Measurements from ENCODE around the gene USP6NL.

The USP6NL gene

GRCh38 chr10:11593612-11594011, 17.8 kb downstream of the USP6NL start:
- DNase-seq (ENCODE audit: low spot score): no peak

GRCh38 chr10:11589738-11590137, 21.7 kb downstream of the USP6NL start:
- DNase-seq (ENCODE audit: low spot score): no peak

- DNase-seq (ENCODE audit: low spot score): no peak
Observed at GRCh38 chr10:11588873-11589574, 22.4 kb downstream of the USP6NL start.

GRCh38 chr10:11587722-11588259, 23.7 kb downstream of the USP6NL start:
- DNase-seq (ENCODE audit: low spot score): no peak

GRCh38 chr10:11586170-11586569, 25.3 kb downstream of the USP6NL start:
- DNase-seq (ENCODE audit: low spot score): no peak

GRCh38 chr10:11581213-11581612, 30.2 kb downstream of the USP6NL start:
- no peak for DNase-seq (ENCODE audit: low spot score)

- no peak for DNase-seq (ENCODE audit: low spot score)
Observed at GRCh38 chr10:11579885-11580284, 31.6 kb downstream of the USP6NL start.

- no peak for DNase-seq (ENCODE audit: low spot score)
Observed at GRCh38 chr10:11578802-11579255, 32.6 kb downstream of the USP6NL start.

GRCh38 chr10:11576092-11576809, 35.2 kb downstream of the USP6NL start:
- no peak for DNase-seq (ENCODE audit: low spot score)

- DNase-seq (ENCODE audit: low spot score): no peak
Observed at GRCh38 chr10:11573497-11573896, 38.0 kb downstream of the USP6NL start.

GRCh38 chr10:11570751-11571150, 40.7 kb downstream of the USP6NL start:
- no peak for DNase-seq (ENCODE audit: low spot score)

- DNase-seq (ENCODE audit: low spot score): no peak
Observed at GRCh38 chr10:11569471-11569870, 42.0 kb downstream of the USP6NL start.

GRCh38 chr10:11568578-11568977, 42.9 kb downstream of the USP6NL start:
- DNase-seq (ENCODE audit: low spot score): no peak

- DNase-seq (ENCODE audit: low spot score): no peak
Observed at GRCh38 chr10:11564741-11565140, 46.7 kb downstream of the USP6NL start.

- DNase-seq (ENCODE audit: low spot score): no peak
Observed at GRCh38 chr10:11563936-11564335, 47.5 kb downstream of the USP6NL start.

- no peak for DNase-seq (ENCODE audit: low spot score)
Observed at GRCh38 chr10:11562888-11563287, 48.6 kb downstream of the USP6NL start.

GRCh38 chr10:11560076-11560709, 51.3 kb downstream of the USP6NL start:
- no peak for DNase-seq (ENCODE audit: low spot score)

GRCh38 chr10:11557967-11558366, 53.5 kb downstream of the USP6NL start:
- DNase-seq (ENCODE audit: low spot score): no peak

GRCh38 chr10:11557513-11557912, 53.9 kb downstream of the USP6NL start:
- DNase-seq (ENCODE audit: low spot score): no peak

GRCh38 chr10:11555556-11555955, 55.9 kb downstream of the USP6NL start:
- no peak for DNase-seq (ENCODE audit: low spot score)

GRCh38 chr10:11553773-11554381, 57.6 kb downstream of the USP6NL start:
- no peak for DNase-seq (ENCODE audit: low spot score)

GRCh38 chr10:11551916-11552602, 59.4 kb downstream of the USP6NL start:
- DNase-seq (ENCODE audit: low spot score): no peak

All from CD4-positive, alpha-beta T cell treated with Interleukin-6 at 100 ng/mL for 8 hours (primary cell).